ENCODE data around the gene ZPBP. TPM values are rescaled to one million over a fixed set of nuclear protein-coding genes. Genes with fewer than 3 reads are reported as not detected.
"Not testable (repeated sequence)": the region's sequence is repeated elsewhere in the genome, so short reads cannot be mapped to it uniquely, and the experiment has no call there.

ZPBP gene
- polyA plus RNA-seq, 10 donors: 0.14 TPM; not detected in 9

- DNase-seq: not testable (repeated sequence)
These were observed 51.9 kb downstream of the ZPBP start for GRCh38 chr7:50041165-50041564.

GRCh38 chr7:50037086-50037485, 56.0 kb downstream of the ZPBP start:
- no peak for DNase-seq

GRCh38 chr7:50022991-50023390, 70.1 kb downstream of the ZPBP start:
- no peak for DNase-seq

- DNase-seq: no peak
These were observed 70.6 kb downstream of the ZPBP start for GRCh38 chr7:50022451-50022850.

- DNase-seq: no peak
These were observed 97.4 kb downstream of the ZPBP start for GRCh38 chr7:49995681-49996080.

- no peak for DNase-seq
These were observed 106.9 kb downstream of the ZPBP start for GRCh38 chr7:49986191-49986590.

- DNase-seq: no peak
These were observed 112.6 kb downstream of the ZPBP start for GRCh38 chr7:49980465-49980864.

GRCh38 chr7:49976238-49976637, 116.8 kb downstream of the ZPBP start:
- DNase-seq: no peak

- DNase-seq: no peak
These were observed 119.0 kb downstream of the ZPBP start for GRCh38 chr7:49974035-49974434.

GRCh38 chr7:49937608-49938007, 155.4 kb downstream of the ZPBP start:
- no peak for DNase-seq

- DNase-seq: no peak
These were observed 161.4 kb downstream of the ZPBP start for GRCh38 chr7:49931627-49932026.

- no peak for DNase-seq
These were observed 164.3 kb downstream of the ZPBP start for GRCh38 chr7:49928787-49929186.

GRCh38 chr7:49927631-49928030, 165.4 kb downstream of the ZPBP start:
- DNase-seq: no peak

GRCh38 chr7:49926720-49927119, 166.3 kb downstream of the ZPBP start:
- DNase-seq: no peak

GRCh38 chr7:49911909-49912308, 181.1 kb downstream of the ZPBP start:
- peak in 1 of 3 donors; percentile 4 for DNase-seq

GRCh38 chr7:49894543-49894942, 198.5 kb downstream of the ZPBP start:
- DNase-seq: no peak

GRCh38 chr7:49893131-49893530, 199.9 kb downstream of the ZPBP start:
- DNase-seq: no peak

- no peak for DNase-seq
These were observed 200.6 kb downstream of the ZPBP start for GRCh38 chr7:49892481-49892880.

Other genes starting within 250 kb of the ZPBP start
- gene IKZF1, start 211.5 kb upstream of the ZPBP start, polyA plus RNA-seq (ENCODE audit: insufficient read length in 10 of 10): 1 to 10 TPM; 1.2 to 9.5 (median 2.2) TPM

Data from muscle of back (tissue), 11 donors.